A549 (cell line): Measurements from ENCODE around the gene FBXW2.

Experiments used
- EP300 ChIP-seq, 2 experiments: fragments of >200 bp; sonication (Bioruptor Twin); formaldehyde crosslinking; IDR thresholded peaks; 2 replicates in 1 of 2; 3 replicates in 1 of 2; pipeline ENCODE4 v1.6.1; 2016 to 2017
- JUNB ChIP-seq: fragments of >200 bp; sonication (Bioruptor Twin); formaldehyde crosslinking; IDR thresholded peaks from 2 replicates; pipeline ENCODE4 v1.6.1; 2016
- TF ChIP-seq, protein P1 (sequence below): fragments of >200 bp; sonication (Bioruptor Twin); formaldehyde crosslinking; IDR thresholded peaks from 3 replicates; pipeline ENCODE4 v1.5.1; 2016

DNA sequence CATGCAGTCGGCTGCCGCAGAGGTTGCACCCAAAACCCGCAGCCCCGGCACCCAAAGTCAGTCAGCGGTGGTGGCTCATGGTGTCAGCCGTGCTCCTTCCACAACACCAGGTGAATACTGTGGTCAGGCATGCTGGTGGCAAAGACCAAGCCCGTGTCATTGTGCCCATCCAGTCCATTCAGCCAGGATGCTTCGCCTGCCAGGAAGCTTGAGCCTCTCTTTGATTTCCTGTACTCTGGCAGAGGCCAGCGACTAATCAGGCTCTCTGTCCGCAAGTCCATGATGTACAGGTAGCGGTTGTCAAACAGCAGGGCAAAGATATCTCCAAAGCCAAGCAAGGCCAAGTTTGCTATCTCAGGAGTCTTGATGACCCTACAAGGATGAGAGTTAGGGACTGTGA lies 28.7 kb downstream of the FBXW2 start:
- TF ChIP-seq, protein P1, sequence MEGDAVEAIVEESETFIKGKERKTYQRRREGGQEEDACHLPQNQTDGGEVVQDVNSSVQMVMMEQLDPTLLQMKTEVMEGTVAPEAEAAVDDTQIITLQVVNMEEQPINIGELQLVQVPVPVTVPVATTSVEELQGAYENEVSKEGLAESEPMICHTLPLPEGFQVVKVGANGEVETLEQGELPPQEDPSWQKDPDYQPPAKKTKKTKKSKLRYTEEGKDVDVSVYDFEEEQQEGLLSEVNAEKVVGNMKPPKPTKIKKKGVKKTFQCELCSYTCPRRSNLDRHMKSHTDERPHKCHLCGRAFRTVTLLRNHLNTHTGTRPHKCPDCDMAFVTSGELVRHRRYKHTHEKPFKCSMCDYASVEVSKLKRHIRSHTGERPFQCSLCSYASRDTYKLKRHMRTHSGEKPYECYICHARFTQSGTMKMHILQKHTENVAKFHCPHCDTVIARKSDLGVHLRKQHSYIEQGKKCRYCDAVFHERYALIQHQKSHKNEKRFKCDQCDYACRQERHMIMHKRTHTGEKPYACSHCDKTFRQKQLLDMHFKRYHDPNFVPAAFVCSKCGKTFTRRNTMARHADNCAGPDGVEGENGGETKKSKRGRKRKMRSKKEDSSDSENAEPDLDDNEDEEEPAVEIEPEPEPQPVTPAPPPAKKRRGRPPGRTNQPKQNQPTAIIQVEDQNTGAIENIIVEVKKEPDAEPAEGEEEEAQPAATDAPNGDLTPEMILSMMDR = no peak
- TF ChIP-seq JUNB (no peak), EP300 (IDR thresholded peaks at IDR 0.05) (no peak)
